SKM-1 treated with dmso at 0.1 percent for 144 hours (cell line): ENCODE data around the gene ENPP1.
"Not testable (repeated sequence)": the region's sequence is repeated elsewhere in the genome, so short reads cannot be mapped to it uniquely, and the experiment has no call there.

Experiments
- DNase-seq: peaks from one replicate; lab custom pipeline; 2025; ENCODE audit not compliant: unreplicated experiment; lab: John Stamatoyannopoulos, UW

Gene ENPP1

DNA sequence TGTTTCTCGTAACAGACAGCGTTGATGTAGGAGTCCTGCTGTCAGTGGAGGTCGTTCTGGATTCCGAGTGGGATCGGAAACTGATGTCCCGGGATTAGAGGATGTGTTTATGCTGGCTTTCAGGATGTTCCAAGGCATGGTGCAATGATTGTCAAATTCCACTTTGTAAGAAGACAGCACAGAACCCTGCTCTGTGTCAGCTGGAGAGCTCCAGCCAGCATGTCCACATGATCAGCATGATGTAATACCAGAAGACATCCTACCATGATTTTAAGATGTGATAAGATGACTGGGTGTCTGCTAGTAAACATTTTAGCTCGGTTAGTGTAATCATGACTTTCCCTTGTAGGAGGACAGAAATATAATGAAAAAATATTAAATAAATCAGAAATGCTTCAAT lies 20.3 kb downstream of the ENPP1 start:
- DNase-seq = no peak

DNA sequence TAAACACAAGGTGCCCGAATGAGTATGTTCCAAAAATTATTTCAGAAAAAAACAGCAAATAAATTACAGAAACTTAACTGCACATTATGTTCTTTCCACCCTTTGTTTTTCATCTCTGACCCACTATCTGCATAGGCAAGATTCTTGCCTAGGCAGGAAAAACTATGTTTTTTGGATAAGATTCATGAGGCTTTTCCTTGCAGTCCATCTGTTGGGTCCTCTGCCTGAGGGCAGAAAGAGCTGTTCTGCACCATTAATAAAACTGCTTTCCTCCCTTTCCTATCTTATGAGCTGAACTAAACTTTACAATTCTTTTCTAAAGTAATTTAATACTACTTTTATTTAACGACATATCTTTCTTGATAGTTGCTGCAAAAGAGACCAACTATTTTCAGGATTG lies 21.1 kb downstream of the ENPP1 start:
- DNase-seq = no peak

DNA sequence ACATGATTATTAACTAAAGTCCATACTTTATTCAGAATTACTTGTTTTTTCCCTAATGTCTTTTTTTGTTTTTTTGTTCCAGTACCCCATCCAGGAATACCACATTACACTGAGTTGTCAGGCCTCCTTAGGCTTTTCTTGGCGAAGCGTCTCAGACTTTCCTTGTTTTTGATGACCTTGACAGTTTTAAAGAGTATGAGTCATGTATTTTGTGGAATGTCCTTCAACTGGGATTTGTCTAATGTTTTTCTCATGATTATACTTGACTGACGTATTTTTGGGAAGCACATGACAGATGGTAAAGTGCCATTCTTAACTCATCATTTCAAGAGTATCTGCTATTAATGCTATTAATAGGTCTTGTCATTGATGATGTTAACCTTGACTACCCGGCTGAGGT lies 23.6 kb downstream of the ENPP1 start:
- no peak for DNase-seq

DNA sequence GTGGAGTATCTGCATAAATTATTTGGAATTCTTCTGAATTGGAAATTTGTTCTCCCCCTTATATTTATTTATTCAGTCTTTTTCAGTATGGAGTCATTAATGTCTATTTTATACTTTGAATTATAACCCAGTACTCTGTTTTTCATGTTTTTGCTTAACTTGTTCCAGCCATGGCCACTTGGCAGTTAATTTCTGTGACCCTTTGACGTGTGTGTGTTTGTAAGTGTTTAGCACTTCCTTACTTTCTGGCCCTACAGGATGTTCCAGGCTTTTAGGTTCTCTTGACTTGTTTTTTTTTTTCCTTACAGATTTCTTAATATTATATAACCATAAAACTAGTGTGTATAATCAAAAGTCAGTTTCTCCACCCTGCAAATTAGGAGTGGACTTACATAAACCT lies 24.1 kb downstream of the ENPP1 start:
- no peak for DNase-seq

DNA sequence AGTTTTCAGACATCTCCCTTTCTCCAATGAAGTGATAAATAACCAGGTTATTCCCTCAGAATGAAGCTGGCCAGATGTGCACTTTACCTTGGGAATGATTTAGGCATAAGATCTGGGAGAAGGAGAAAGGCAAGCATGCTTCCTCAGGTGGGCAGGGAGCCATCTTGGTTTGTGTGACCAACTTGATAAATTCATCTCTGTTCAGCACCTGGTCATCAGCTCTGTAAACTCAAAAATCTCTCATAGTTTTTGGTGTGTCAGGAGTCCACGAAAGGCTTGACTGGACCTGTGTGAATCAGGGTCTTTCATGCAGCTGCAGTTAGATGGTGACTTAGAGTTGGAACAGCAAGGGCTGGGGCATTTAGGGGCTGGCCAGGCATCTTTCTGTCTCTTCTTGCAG lies 24.5 kb downstream of the ENPP1 start:
- no peak for DNase-seq

DNA sequence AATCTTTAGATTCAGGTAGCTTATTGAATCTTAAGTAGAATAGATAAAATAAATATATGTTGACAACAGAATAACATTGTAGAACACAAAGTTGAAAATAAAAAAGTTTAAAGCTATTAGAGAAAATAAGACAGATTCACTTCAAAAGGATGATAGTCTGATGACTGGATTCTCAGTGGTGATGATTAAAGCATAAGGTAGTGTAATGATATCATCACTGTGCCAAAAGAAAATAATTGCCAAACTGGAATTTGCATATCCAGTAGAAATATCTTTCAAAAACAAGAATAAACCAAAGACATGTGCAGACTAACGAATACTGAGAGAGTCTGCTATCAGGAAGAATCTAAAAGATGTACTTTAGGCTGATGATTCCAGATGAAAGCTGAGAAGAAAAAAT lies 30.2 kb downstream of the ENPP1 start:
- DNase-seq = no peak

DNA sequence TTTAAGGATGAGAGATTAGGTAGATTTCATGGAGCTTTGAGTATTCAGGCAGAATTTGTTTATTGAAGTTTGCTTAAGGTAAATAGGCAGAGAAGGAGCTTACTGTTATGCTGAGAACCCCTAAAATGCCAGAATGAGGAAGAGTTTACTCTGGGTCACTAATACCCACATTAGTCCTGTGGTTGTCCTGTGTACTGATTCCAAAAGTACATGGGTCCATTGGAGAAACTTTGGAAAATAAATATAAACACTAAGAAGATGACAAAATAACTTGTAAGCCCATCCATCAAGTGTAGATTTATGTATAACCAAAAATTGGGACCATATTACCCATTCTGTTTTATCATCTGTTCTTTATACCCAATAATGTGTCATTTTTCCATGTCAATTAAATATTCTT lies 31.6 kb downstream of the ENPP1 start:
- DNase-seq = no peak

DNA sequence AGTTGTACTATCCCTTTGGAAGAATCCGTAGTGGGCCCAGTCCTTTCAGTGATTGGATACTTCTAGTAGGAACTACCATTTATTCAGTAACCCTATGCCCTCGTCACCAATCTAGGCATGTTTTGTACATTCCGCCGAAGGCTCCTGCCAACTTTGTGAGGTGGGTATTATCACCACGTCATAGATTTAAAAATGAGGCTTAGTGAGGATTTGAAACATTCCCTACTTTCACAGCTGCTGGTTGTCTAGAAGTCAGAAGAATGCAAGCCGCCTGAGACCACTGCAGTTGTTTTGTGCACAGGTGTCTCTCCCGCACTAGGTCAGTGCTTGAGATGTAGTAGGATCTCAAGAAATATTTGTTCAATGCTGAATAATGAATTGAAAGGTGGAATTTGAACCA lies 32.6 kb downstream of the ENPP1 start:
- DNase-seq = no peak

DNA sequence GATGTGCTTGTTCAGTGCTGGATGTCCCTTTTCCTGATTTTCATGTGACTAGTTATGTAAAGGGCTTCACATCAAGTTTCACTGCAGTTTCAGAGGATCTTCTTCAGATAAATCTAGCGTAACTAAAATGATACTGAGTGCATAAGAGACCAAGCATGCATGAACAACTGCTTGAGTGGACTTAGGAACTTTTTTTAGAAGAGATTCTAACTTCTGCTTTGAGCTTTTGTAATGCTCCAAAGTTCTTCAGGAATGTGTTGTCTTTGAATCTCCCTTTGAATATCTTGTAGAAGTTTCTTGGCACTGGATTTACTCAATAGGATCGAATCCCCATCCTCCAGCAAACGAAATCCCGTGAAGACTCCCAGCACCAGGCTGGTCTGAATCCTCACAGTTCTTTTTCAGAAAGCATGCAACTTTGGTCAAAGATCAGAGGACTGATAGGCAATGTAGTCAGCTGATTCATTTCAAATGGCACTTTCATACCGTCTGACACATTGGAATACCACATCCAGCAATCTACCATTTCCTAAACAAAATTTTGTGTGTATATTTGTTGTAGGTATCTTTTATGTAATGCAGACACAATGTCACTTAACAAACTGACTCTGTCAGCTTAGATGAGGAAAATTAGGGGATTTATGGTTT lies 33.2 kb downstream of the ENPP1 start:
- no peak for DNase-seq

DNA sequence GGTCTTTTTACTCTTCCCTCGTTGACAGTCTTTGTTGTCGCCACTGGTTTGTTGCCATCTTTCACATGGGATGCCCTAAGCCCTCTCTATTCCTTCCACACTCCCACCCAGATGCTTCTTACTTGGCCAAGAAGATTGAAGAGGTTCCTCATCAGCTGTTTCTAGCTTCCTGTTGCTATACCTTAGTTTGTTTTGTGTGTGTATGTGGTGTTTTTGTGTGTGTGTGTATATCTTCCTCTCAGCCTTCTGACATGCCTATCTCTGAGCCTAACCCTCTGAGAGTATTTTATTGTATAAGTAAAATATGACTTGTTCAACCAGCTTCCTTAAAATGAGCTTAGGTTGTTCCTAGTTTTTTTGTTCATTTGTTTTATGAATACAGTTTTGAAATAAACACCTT lies 35.9 kb downstream of the ENPP1 start:
- DNase-seq = no peak

DNA sequence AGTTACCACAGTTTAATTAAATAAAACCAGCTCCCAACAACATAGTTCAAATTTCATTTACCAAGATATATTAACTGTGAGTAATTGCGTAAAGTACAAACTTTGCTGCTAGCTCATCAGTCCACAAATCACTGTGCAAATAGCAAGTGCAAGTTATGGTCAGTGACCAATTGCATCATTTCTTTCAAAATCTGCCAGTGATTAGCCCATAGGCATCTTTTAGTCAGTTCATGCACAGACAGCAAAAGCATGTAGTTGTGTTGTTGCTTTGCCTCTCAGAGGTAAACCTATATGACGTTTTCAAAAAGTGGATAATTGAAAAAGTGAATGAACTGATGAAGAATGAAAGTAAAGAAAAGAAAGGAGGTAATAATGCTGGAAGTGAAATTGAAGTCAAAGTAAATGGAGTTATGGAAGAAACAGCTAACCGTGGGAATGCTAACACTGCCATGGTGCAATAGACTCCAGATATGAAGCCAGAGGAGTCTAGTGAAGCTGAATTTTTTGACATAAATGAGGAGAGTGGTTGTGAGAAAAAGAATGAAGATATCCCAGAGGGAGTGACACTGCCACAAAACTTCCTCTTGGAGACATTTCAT lies 36.5 kb downstream of the ENPP1 start:
- DNase-seq = no peak

DNA sequence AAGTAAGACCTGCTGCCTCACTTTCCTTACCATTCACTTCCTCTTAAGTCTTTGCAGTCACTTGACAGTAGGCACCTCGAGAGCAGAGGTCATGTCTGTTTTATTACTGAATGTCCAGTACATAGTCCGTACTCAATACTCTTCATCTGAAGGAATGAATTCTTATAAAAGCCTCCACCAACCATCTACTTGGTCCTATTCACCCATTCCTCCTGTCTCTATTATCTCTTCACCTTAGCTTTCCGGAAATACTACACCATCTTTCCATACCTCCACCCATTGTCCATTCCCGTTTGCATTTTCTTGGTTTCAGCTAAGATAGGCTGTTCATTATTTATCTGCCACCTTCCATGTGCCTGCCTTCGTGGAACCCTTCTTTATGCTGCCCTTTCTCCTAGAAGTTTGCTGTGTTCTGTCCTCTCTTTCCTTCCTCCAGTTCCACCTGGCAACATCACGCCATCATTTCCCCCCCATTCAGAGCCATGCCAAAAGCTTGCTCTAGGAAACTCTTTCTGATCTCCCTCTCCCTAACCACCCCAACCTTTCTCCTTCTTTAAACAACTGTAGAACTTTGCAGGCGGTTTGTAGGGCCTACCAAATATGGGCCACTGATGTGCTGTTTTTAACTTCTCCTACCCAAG lies 38.3 kb downstream of the ENPP1 start:
- DNase-seq = no peak

DNA sequence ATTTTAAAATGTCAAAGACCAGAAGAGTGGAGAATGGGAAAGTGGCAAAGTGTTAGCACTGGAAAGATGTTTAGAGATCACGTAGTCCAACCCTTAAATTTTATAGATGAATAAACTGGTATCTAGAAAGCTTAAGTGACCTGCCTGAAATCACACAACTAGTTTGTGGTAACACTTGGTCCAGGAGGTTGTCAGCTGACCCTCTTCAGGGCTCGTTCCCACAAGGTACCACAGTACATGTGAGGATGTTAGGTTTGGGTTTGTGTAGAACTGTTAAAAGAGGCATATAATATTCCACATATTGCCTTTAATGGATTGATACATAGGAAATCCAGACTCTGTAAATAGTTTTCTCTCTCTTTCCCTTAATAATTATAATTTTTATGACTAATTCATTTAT lies 39.1 kb downstream of the ENPP1 start:
- DNase-seq = no peak

DNA sequence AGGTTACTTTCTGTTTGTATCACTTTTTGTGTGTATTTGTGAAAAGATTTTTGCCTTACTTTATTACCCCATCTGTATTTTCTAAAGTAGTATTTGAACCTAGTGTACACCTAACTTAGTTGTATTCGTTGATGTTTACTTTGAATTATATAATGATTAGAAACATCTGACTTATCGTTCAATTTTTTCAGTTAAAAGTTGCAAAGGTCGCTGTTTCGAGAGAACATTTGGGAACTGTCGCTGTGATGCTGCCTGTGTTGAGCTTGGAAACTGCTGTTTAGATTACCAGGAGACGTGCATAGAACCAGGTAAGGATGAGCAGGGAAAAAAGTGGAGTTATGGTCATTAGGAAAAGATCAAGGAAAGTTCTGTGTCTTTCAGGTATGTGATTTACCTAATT lies 42.0 kb downstream of the ENPP1 start:
- no peak for DNase-seq

DNA sequence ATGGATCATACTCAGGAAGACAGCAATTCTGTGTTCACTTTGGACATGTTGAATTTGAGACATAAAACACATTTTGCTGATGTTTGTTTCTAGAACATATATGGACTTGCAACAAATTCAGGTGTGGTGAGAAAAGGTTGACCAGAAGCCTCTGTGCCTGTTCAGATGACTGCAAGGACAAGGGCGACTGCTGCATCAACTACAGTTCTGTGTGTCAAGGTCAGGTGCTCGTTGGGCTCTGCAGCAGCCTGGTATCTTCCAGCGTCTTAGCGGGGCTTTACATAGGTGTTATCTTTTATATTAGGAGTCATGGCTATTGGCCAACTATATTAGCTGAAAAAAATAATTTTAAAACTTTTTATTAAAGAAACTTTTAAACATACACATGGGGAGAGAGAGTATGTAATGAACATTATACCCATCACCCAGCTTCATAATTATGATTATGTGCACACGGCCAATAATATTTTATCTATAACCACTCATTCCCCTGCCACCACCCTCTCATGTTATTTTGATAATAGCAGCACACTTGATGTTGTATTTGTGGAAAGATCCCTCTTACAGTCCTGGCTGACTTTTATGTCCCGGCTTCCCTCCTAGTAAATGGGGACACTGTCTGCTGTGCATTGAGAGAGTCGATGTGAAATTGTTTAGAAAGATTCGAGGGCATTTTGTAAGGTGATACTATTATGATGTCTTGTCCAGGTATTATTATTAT lies 43.4 kb downstream of the ENPP1 start:
- no peak for DNase-seq

DNA sequence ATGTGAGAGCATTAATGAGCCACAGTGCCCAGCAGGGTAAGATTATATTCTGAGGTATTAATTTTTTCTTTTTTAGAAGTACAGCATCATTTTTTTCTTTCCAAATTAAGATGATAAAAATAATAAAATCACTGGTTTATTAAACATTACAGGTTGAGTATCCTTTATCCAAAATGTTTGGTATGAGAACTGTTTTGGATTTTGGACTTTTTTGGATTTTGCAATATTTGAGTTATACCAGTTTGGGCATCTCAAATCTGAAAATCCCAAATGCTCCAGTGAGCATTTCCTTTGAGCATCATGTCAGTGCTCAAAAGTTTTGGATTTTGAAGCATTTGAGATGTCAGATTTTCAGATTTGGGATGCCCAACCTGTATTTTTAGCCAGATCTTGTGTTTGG lies 44.4 kb downstream of the ENPP1 start:
- no peak for DNase-seq

DNA sequence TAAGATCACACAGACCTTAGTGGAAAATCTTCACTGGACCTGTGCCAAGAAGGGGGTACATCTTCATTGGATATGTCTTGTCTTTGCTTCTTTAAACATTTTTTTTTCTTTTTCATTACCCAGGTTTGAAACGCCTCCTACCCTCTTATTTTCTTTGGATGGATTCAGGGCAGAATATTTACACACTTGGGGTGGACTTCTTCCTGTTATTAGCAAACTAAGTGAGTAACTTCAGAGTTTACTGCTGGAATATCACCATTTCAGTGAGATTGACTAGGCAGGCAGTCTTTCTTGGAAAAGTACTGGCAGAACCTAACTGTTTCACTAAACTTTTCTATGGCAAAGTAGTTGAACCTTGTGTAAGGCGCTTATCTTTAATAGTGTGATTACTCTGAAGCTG lies 47.0 kb downstream of the ENPP1 start:
- DNase-seq = no peak

DNA sequence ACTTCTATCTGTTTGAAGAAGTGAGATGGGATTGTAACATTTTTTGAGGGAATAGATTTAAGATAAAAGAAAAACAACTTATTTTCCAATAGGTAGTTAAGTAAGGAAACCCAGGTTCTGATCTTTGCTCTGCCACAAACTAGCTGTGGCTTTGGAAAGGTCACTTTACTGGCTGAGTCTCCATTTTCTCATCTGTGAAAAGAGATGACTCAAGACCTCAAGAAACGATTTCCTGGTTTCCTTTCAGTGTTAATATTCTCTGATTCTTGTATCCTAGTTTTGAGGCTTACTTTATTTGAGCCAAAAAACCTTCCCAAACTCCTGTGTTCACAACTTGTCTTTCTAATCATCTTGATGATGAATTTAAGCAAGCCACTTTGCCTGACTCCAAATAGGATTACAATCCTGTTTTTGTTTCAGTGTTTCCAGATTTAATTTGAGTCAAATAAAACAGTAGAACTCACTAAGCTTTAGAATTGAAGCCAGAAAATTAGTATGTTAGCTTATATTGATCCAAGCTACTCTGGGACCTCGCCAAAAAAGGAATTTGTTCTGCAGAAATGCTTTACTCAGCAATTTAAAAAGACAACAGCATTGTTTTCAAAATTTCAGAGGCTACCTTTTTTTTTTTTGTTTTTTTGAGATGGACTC lies 51.1 kb downstream of the ENPP1 start:
- DNase-seq = no peak

DNA sequence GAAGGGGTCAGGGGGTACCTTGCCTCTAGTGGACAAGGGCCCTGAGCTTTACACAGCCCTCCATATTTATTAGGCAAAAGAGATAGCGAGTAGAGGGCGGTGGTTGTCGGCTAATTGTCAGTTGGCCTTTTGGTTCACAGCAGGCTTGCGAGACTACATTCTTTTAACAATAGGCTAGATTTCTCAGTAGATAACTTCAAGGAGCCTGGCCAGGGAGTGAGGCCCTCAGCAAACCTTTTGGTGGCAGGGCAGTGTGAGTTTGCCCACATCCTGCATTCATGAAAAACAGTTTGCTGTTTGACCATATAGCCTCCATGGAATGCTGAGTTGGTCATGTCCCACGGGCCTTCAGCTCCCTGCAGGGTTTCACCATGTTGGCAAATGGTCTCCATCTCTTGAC lies 51.8 kb downstream of the ENPP1 start:
- not testable (repeated sequence) for DNase-seq

DNA sequence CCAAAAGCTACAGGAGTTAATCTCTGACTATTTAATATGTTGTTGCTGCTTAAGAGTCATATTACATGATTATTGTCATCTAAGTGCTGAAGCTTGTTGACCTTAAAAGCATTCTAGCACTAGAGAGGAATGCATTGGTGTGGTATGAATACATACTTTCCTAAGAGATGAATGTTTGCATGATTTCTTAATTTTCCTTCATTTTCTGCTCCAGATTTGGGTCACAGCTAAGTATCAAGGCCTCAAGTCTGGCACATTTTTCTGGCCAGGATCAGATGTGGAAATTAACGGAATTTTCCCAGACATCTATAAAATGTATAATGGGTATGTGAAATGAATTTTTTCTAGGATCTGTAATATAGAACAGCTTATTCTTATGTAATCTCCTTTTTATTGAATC lies 53.6 kb downstream of the ENPP1 start:
- no peak for DNase-seq

DNA sequence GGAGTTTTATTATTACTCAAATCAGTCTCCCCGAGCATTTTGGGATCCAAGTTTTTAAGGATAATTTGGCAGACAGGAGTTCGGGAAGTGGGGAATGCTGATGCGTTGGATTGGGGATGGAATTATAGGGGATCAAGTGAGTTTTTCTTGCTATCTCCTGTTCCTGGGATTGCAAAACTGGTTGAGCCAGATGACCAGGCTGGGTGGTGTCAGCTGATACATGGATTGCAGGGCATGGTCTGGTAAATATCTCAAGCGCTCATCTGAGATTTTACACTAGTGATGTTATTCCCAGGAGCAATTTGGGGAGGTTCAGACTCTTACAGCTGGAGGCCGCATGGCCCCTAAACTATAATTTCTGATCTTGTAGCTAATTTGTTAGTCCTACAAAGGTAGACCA lies 54.7 kb downstream of the ENPP1 start:
- no peak for DNase-seq

DNA sequence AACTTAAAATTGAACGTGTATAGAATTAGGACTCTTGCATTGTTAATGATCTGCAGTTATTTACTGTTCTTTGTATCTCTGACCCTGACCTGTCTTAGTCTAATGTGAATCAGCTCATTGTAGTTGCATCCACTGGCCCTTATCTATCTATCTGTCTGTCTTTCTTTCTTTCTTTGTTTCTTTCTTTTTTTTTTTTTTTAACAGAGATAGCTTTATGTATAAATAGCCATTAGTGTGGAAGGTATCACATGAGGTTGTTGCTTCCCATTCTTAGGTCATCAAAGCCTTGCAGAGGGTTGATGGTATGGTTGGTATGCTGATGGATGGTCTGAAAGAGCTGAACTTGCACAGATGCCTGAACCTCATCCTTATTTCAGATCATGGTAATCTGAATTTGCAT lies 59.9 kb downstream of the ENPP1 start:
- no peak for DNase-seq
